Left lung (tissue), 10 donors: ENCODE data around the gene FXYD2. TPM values are rescaled to one million over a fixed set of nuclear protein-coding genes. Genes with fewer than 3 reads are reported as not detected.

Experiments
- ATAC-seq: fragments of 200-7000 bp; cut with Tn5 transposase; one replicate; pipeline ENCODE4 v1.9.1; 2020; ENCODE audit warnings: moderate library complexity
- DNase-seq, 4 donors: peaks; one replicate each; pipeline ENCODE4 v3.0.0-alpha.2; 2013 to 2020
- H3K27ac ChIP-seq, 2 donors: fragments of 200-600 bp; sonication (generic) in 1 of 2; one replicate each; pipeline versions ENCODE4 v1.5.0 to v1.8.0; 2020 to 2021
- H3K27me3 ChIP-seq, 2 donors: fragments of 200-600 bp; sonication (generic) in 1 of 2; one replicate each; pipeline versions ENCODE4 v1.5.0 to v1.8.0; 2020 to 2021
- H3K36me3 ChIP-seq, 2 donors: fragments of 200-600 bp; sonication (generic) in 1 of 2; one replicate each; pipeline versions ENCODE4 v1.5.0 to v1.8.0; 2020 to 2021
- H3K4me1 ChIP-seq, 2 donors: fragments of 200-600 bp; one replicate each; pipeline ENCODE4 v1.8.0; 2021
- H3K4me3 ChIP-seq, 2 donors: fragments of 200-600 bp; sonication (generic) in 1 of 2; one replicate each; pipeline versions ENCODE4 v1.5.0 to v1.8.0; 2020 to 2021; ENCODE audit warnings: mild to moderate bottlenecking in 1 of 2
- H3K9me3 ChIP-seq, 2 donors: fragments of 200-600 bp; sonication (generic) in 1 of 2; one replicate each; pipeline versions ENCODE4 v1.5.0 to v1.8.0; 2020 to 2021
- CTCF ChIP-seq, 2 donors: fragments of 200-600 bp; sonication (generic) in 1 of 2; IDR thresholded peaks; one replicate each; pipeline versions ENCODE4 v1.5.0 to v1.8.0; 2021; ENCODE audit warnings: antibody characterized with exemption in 2 of 2
- intact Hi-C, 2 donors: fragments of 100-400 bp; cut with DNase I; formaldehyde crosslinking; loops; one replicate each; pipeline versions ENCODE4 v1.11.2 to v1.14.2; 2022
- polyA plus RNA-seq, 6 donors: library from polyadenylated mRNA; unstranded; fragments of 120-200 nt; gene quantifications; one replicate each; pipeline ENCODE4 v1.2.1, GENCODE V29; 2013; ENCODE audit not compliant: insufficient read length in 6 of 6
- total RNA-seq, 2 donors: library from RNA; stranded (reverse); fragmentation: NEBNext Ultra II Directional; extraction: Animal tissue kit (Norgen Biotek cat#: 25700); gene quantifications; one replicate each; pipeline ENCODE4 v1.2.1, GENCODE V29; 2021
- donor health status: DM: no; HTN: yes; CAD: no.
- donor health status: DM: no; HTN: no; CAD: no.

Gene FXYD2
- total and polyA plus RNA-seq, 8 donors, result 1.2 to 9.2 (median 5.4) TPM

GRCh38 chr11:117809236-117810055 lies 15.1 kb downstream of the FXYD2 start:
- peak; percentile 88 for ATAC-seq
- peak; percentile 34 to 45 for TF ChIP-seq CTCF (IDR thresholded peaks at IDR 0.05)
- intact Hi-C loops, result loop anchor here in 1 of 2 donors (5.0 to 10.0 kb wide), 2 partner anchors 243 to 385 kb away; no protein-coding TSS in a partner anchor
- H3K4me1 ChIP-seq, result peaks cover 0 to 45% of the 10 kb centered on the region in 2 donors
- H3K9me3 ChIP-seq, result no peaks in the 10 kb centered on the region
- no peak overlapping the region for H3K4me3 ChIP-seq
- H3K27ac ChIP-seq, result no peak overlapping the region
- H3K27me3 ChIP-seq, result no peaks in the 10 kb centered on the region
- H3K36me3 ChIP-seq, result no peaks in the 10 kb centered on the region
- DNase-seq, result peak in 3 of 4 donors; percentile 71 to 89 (median 72)

DNA sequence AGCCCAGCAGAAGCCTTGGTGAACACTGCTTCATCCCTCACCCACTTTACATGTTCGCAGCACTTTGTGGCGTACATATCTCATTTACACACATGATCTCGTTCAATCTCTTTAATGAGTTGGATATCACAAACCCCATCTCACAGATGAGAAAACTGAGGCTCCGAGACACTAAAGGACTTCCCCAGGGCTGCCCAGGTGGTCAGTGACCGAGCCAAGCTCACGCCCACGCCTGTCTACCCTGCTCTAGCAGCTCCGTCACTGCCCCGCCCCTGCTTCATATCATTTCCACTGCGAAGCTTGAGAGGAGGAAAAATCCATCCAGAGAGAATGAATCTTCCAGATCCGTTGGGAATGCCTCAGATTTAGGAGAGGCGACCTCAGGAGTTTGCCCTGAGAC lies 15.8 kb downstream of the FXYD2 start:
- intact Hi-C loops, result loop anchor here in 1 of 2 donors (5.0 to 10.0 kb wide), 2 partner anchors 244 to 384 kb away; no protein-coding TSS in a partner anchor
- Histone ChIP-seq H3K9me3 (no peaks in the 10 kb centered on the region), H3K27me3 (no peaks in the 10 kb centered on the region), H3K4me1 (peaks cover 0 to 43% of the 10 kb centered on the region in 2 donors), H3K36me3 (no peaks in the 10 kb centered on the region), H3K27ac (no peak overlapping the region), H3K4me3 (no peak overlapping the region)
- no peak for TF ChIP-seq CTCF (IDR thresholded peaks at IDR 0.05)
- DNase-seq, result peak in 1 of 4 donors; percentile 47
- peak; percentile 11 for ATAC-seq

DNA sequence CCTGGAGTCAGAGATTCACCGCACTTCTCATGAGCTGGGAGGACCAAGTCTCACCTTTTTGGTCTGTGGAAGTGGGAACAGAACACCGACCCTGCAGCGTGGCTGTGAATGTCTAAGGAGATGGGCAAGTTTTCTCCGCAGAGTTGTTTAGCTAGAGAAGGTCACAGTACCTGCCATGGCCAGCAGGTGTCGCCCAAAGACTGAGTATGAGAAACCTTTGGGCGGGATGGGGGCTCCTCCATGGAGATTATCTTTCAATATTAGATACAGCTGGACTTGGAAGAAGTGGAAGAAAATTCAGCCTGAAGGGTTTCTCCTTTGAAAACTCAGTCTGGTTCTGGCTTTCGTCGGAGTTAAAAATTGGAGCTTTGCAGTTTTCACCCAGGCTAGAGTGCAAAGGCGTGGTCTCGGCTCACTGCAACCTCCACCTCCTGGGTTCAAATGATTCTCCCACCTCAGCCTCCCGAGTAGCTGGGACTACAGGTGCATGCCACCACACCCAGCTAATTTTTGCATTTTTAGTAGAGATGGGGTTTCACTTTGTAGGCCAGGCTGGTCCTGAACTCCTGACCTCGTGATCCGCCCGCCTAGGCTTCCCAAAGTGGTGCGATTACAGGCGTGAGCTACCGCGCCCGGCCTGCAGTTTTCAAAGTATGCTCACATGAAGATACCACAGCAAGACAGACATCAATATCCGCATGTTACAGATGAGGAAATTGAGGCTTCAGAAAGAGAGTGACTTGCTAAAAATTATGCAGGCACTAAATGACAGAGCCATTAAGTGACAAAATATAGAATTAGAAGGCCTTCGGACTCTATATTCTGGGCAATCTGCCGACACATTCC lies 16.8 kb downstream of the FXYD2 start:
- Histone ChIP-seq H3K36me3 (no peaks in the 10 kb centered on the region), H3K9me3 (no peaks in the 10 kb centered on the region), H3K27me3 (no peaks in the 10 kb centered on the region), H3K27ac (no peak overlapping the region), H3K4me3 (no peak overlapping the region), H3K4me1 (peaks cover 0 to 43% of the 10 kb centered on the region in 2 donors)
- intact Hi-C loops, result loop anchor here in 1 of 2 donors (5.0 to 10.0 kb wide), 2 partner anchors 245 to 383 kb away; no protein-coding TSS in a partner anchor
- DNase-seq, result peak in 3 of 4 donors; percentile 67 to 88 (median 86)
- peak; percentile 84 for ATAC-seq
- TF ChIP-seq CTCF (IDR thresholded peaks at IDR 0.05), result peak; percentile 91 to 94

DNA sequence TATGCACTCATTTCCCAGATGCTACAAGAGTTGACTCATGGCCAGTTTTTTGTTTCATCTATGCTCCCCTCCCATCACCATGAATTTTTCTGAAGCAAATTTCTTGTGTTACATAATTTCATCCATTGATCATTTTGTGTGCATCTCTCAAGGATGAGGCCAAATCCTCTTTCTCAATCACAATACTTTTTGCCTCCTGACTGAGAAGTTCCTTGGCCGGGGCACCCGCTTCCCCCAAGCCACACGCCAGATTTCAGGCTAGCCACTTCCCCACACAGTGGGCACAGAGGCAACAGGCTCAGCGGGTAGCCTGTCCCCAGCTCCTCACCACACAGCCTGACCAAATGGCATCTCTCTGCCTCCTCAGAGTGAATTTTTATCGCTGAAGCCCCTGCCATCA lies 17.7 kb downstream of the FXYD2 start:
- Histone ChIP-seq H3K4me1 (peaks cover 0 to 43% of the 10 kb centered on the region in 2 donors), H3K9me3 (no peaks in the 10 kb centered on the region), H3K27ac (no peak overlapping the region), H3K36me3 (no peaks in the 10 kb centered on the region), H3K4me3 (no peak overlapping the region), H3K27me3 (no peaks in the 10 kb centered on the region)
- TF ChIP-seq CTCF (IDR thresholded peaks at IDR 0.05), result no peak
- peak; percentile 51 for ATAC-seq
- intact Hi-C loops, result loop anchor here in 1 of 2 donors (5.0 to 10.0 kb wide), 2 partner anchors 245 to 382 kb away; no protein-coding TSS in a partner anchor
- peak in 1 of 4 donors; percentile 74 for DNase-seq
